ENCODE results near the gene POU2F3. TPM values are rescaled to one million over a fixed set of nuclear protein-coding genes. Genes with fewer than 3 reads are reported as not detected.

Gene POU2F3
- total RNA-seq, 1 experiment from 2014 or later, result not detected

DNA sequence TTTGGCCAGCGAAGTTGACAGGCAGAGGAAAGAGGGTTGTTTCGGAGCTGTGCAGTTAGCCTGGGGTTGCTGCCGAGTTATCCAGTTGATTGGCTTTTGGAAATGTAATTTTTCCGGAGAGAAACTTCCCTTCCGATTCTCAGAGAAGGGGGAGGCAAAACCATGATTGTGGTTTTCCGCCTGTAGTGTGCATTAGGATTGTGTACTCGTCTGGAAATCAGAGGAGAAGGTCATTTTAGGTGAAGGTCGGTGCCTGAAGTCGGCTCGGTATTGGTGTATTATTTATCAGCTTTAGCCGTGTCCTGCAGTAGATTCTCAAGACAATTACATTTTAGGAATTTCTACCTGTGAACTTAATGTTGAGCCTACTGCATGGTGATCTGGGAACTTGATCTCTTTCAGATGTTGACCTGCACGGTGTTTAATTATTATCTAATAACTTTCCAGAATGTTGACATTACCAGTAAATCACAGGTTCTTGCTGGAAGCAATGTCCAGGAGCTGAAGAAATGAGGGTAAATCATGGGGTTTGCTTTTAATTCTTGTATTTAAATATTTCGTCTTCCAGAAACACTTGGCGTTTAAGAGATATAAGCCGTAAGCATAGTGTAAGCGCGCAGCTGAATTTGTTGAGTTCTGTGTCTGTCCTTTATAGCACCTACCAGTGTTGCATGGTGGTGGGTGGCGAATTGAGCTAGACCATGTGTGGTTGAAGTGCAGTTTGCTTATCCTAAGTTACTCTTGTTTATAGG is 97.6 kb downstream of the POU2F3 start:
- BruUV-seq (replicated peaks), result no TSS peak
- Histone ChIP-seq H3K4me1 (ENCODE audit: control insufficient read depth, insufficient read depth, low read length) (peaks cover 52% of the 10 kb centered on the region), H3K27me3 (ENCODE audit: control insufficient read depth, insufficient read depth, low read length) (no peaks in the 10 kb centered on the region), H3K4me3 (ENCODE audit: low read depth in 2 of 2, low read length in 2 of 2) (peak overlapping the region; percentile 85 to 96), H3K9me3 (ENCODE audit: control insufficient read depth, insufficient read depth, low read depth, low read length) (no peaks in the 10 kb centered on the region), H3K27ac (ENCODE audit: low read length) (peak overlapping the region; percentile 91), H3K36me3 (ENCODE audit: control insufficient read depth, insufficient read depth, low read length) (no peaks in the 10 kb centered on the region)
- TF ChIP-seq POLR2AphosphoS5 (IDR thresholded peaks at IDR 0.05; ENCODE audit: low read depth, low read length) (no peak), TCF7L2 (IDR thresholded peaks at IDR 0.05; ENCODE audit: low read depth, low read length) (no peak), SIN3A (IDR thresholded peaks at IDR 0.05; ENCODE audit: borderline replicate concordance, insufficient read depth, low read depth, low read length) (no peak)
- TF ChIP-seq, protein P1, sequence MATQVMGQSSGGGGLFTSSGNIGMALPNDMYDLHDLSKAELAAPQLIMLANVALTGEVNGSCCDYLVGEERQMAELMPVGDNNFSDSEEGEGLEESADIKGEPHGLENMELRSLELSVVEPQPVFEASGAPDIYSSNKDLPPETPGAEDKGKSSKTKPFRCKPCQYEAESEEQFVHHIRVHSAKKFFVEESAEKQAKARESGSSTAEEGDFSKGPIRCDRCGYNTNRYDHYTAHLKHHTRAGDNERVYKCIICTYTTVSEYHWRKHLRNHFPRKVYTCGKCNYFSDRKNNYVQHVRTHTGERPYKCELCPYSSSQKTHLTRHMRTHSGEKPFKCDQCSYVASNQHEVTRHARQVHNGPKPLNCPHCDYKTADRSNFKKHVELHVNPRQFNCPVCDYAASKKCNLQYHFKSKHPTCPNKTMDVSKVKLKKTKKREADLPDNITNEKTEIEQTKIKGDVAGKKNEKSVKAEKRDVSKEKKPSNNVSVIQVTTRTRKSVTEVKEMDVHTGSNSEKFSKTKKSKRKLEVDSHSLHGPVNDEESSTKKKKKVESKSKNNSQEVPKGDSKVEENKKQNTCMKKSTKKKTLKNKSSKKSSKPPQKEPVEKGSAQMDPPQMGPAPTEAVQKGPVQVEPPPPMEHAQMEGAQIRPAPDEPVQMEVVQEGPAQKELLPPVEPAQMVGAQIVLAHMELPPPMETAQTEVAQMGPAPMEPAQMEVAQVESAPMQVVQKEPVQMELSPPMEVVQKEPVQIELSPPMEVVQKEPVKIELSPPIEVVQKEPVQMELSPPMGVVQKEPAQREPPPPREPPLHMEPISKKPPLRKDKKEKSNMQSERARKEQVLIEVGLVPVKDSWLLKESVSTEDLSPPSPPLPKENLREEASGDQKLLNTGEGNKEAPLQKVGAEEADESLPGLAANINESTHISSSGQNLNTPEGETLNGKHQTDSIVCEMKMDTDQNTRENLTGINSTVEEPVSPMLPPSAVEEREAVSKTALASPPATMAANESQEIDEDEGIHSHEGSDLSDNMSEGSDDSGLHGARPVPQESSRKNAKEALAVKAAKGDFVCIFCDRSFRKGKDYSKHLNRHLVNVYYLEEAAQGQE (IDR thresholded peaks at IDR 0.05; ENCODE audit: insufficient read depth in 1 of 2, low read depth in 2 of 2, low read length in 1 of 2), result no peak
- TF ChIP-seq, protein P2, sequence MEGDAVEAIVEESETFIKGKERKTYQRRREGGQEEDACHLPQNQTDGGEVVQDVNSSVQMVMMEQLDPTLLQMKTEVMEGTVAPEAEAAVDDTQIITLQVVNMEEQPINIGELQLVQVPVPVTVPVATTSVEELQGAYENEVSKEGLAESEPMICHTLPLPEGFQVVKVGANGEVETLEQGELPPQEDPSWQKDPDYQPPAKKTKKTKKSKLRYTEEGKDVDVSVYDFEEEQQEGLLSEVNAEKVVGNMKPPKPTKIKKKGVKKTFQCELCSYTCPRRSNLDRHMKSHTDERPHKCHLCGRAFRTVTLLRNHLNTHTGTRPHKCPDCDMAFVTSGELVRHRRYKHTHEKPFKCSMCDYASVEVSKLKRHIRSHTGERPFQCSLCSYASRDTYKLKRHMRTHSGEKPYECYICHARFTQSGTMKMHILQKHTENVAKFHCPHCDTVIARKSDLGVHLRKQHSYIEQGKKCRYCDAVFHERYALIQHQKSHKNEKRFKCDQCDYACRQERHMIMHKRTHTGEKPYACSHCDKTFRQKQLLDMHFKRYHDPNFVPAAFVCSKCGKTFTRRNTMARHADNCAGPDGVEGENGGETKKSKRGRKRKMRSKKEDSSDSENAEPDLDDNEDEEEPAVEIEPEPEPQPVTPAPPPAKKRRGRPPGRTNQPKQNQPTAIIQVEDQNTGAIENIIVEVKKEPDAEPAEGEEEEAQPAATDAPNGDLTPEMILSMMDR (IDR thresholded peaks at IDR 0.05), result no peak
- in situ Hi-C loops (cut with HindIII; ENCODE audit: low pct_unique_long_range_greater_than_20kb, low sequenced_read_pairs), result no loop called here
- no peak for DNase-seq (ENCODE audit: low read depth, low spot score)
- intact Hi-C loops (cut with micrococcal nuclease; ENCODE audit: unreplicated experiment), result loop anchor here (1.0 to 2.0 kb wide), 2 partner anchors 63 to 95 kb away; no protein-coding TSS in a partner anchor
- no peak for ATAC-seq
- POLR2A ChIA-PET, result interaction anchor here (1.2 kb wide), 1 partner anchor 87 kb away, joined by 3 read pairs; no protein-coding TSS in a partner anchor
- CTCF ChIA-PET, result interaction anchor here (0.6 to 1.3 kb wide), 2 partner anchors 40 to 94 kb away, joined by 3 to 8 read pairs; no protein-coding TSS in a partner anchor

DNA sequence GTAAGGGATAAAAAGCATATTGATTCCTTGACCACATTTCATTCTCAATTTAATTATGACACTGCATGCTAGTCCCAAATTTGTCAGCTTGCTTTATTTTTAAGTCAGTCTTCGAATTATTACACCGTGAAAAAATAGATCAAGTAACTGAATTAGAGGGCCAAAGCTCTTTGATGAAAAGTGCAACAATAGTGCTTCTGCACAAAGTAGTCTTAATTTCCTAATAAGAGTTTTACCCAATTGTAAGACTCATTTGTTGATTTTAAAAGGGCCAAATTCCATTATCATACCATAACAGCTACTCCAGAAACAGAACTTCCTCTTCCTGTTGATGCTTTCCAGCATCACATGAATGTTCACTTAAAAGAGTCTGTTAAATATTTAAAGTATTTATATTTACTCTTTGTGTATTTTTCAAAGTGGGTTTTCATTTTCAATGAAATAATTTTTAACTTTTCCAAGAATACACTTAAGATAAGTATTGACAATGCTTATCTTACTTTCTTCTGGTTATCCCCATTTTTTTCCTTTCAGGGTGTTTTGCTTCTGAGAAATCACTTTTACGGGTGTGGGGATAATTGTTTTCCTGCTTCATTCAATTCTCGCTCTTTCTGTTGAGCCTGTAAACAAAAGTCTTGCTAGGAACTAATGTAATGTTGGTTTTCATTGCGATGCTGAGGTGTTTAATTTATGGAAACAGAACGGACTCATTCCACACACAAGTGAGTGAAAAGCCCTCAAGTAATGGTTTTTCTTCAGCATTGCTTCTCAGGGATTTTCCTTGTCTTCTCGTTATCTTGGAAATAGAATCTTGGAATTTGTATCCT is 98.4 kb downstream of the POU2F3 start:
- intact Hi-C loops (cut with micrococcal nuclease; ENCODE audit: unreplicated experiment), result no loop called here
- Histone ChIP-seq H3K4me1 (ENCODE audit: control insufficient read depth, insufficient read depth, low read length) (peaks cover 52% of the 10 kb centered on the region), H3K4me3 (ENCODE audit: low read depth in 2 of 2, low read length in 2 of 2) (peak overlapping the region; percentile 85 to 96), H3K27me3 (ENCODE audit: control insufficient read depth, insufficient read depth, low read length) (no peaks in the 10 kb centered on the region), H3K9me3 (ENCODE audit: control insufficient read depth, insufficient read depth, low read depth, low read length) (no peaks in the 10 kb centered on the region), H3K27ac (ENCODE audit: low read length) (peak overlapping the region; percentile 91), H3K36me3 (ENCODE audit: control insufficient read depth, insufficient read depth, low read length) (no peaks in the 10 kb centered on the region)
- CTCF ChIA-PET, result interaction anchor here (1.3 kb wide), 1 partner anchor 93 kb away, joined by 3 read pairs; no protein-coding TSS in a partner anchor
- in situ Hi-C loops (cut with HindIII; ENCODE audit: low pct_unique_long_range_greater_than_20kb, low sequenced_read_pairs), result no loop called here
- no peak for TF ChIP-seq POLR2AphosphoS5 (IDR thresholded peaks at IDR 0.05; ENCODE audit: low read depth, low read length)
- TF ChIP-seq, protein P1 (IDR thresholded peaks at IDR 0.05; ENCODE audit: insufficient read depth in 1 of 2, low read depth in 2 of 2, low read length in 1 of 2), result no peak
- POLR2A ChIA-PET, result interaction anchor here (0.8 to 0.9 kb wide), 2 partner anchors 10 to 12 kb away, joined by 3 to 4 read pairs; no protein-coding TSS in a partner anchor
- no peak for ATAC-seq
- BruUV-seq (replicated peaks), result TSS peak; percentile 42
- DNase-seq (ENCODE audit: low read depth, low spot score), result no peak
